K562 (cell line): ENCODE data around the gene RHBDD1.

Source experiments
- CEBPB ChIP-seq: fragments of 450-650 bp; IDR thresholded peaks from 2 replicates; pipeline ENCODE4 v1.6.1; 2016; ENCODE audit warnings: missing genetic modification characterization, missing compliant biosample characterization
- HBP1 ChIP-seq: fragments of 450-650 bp; formaldehyde crosslinking; IDR thresholded peaks from 2 replicates; pipeline ENCODE4 v1.4.0; 2022; ENCODE audit warnings: missing genetic modification characterization
- KDM1A ChIP-seq, 2 experiments: fragments of 450-650 bp; IDR thresholded peaks; 2 replicates each; pipeline ENCODE4 v1.6.1; 2016; ENCODE audit warnings: mild to moderate bottlenecking in 2 of 2
- SIN3A ChIP-seq, 2 experiments: fragments of 150-350 bp in 1 of 2; IDR thresholded peaks; 2 replicates each; pipeline ENCODE4 v1.6.1; 2011 to 2016; ENCODE audit warnings: borderline replicate concordance in 2 of 2, low read depth in 2 of 2, low read length in 2 of 2, mild to moderate bottlenecking in 2 of 2, moderate library complexity in 2 of 2; ENCODE audit not compliant: control insufficient read depth in 1 of 2
- TAF15 ChIP-seq: fragments of 200-400 bp; formaldehyde crosslinking; IDR thresholded peaks from 2 replicates; pipeline ENCODE4 v1.6.1; 2017; ENCODE audit warnings: mild to moderate bottlenecking, low read depth, low read length, moderate library complexity
- TEAD1 ChIP-seq, 2 experiments: fragments of 450-650 bp in 1 of 2; sonication (generic) in 1 of 2; formaldehyde crosslinking; IDR thresholded peaks; 2 replicates each; pipeline versions ENCODE4 v1.4.0 to v1.8.0; 2020 to 2022; ENCODE audit warnings: mild to moderate bottlenecking in 2 of 2, missing genetic modification reagents in 1 of 2
- TRIM25 ChIP-seq: fragments of 450-650 bp; IDR thresholded peaks from 2 replicates; pipeline ENCODE4 v1.7.0; 2016; ENCODE audit warnings: borderline replicate concordance
- ZC3H11A ChIP-seq: IDR thresholded peaks from 2 replicates; pipeline ENCODE4 v1.6.1; 2012; ENCODE audit warnings: low read depth, low read length, improper control_type of control experiment
- TF ChIP-seq, protein P1 (sequence below), 3 experiments: IDR thresholded peaks in 2 of 3; conservative IDR thresholded peaks in 1 of 3; 2 replicates each; pipeline ENCODE4 v1.5.1; 2011 to 2012; ENCODE audit warnings: low read length in 3 of 3, mild to moderate bottlenecking in 3 of 3, control low read depth in 2 of 3, improper control_type of control experiment in 1 of 3, inconsistent platforms in 1 of 3, low read depth in 1 of 3, mixed read lengths in 1 of 3, moderate library complexity in 1 of 3; ENCODE audit not compliant: insufficient read depth in 2 of 3
- TF ChIP-seq, protein P2 (sequence below): sonication (generic); formaldehyde crosslinking; IDR thresholded peaks from 2 replicates; pipeline ENCODE4 v1.8.1; 2023; ENCODE audit warnings: mild to moderate bottlenecking, missing genetic modification reagents, moderate library complexity

DNA sequence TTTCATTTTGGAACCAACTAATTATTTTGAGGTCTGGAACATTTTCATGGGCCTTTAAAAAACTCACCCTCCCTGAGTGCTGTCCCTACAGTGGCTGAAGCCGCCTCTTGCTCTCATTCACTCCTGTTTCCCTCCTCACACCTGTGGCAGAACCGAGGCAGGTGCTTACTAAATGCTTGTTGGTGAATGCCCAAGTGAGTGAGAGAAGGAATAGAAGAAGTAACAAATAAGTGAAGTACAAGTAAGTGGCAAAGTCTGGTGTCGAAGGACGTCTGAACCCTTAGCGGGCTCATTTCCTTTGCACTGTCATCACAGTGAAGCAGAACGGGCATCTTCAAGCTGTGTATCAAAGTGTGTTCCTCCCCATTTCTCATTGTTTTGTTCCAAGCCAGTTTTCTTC is 135.2 kb downstream of the RHBDD1 start:
- TF ChIP-seq TRIM25 (no peak), ZC3H11A (no peak), HBP1 (CRISPR knock-in tag) (no peak), TAF15 (no peak), KDM1A (IDR thresholded peaks at IDR 0.05) (no peak), SIN3A (IDR thresholded peaks at IDR 0.05; ENCODE audit: borderline replicate concordance in 2 of 2, control insufficient read depth in 1 of 2, low read depth in 2 of 2, low read length in 2 of 2) (no peak), CEBPB (tag) (no peak), TEAD1 (CRISPR knock-in tag; IDR thresholded peaks at IDR 0.05) (no peak)
- TF ChIP-seq, protein P1, sequence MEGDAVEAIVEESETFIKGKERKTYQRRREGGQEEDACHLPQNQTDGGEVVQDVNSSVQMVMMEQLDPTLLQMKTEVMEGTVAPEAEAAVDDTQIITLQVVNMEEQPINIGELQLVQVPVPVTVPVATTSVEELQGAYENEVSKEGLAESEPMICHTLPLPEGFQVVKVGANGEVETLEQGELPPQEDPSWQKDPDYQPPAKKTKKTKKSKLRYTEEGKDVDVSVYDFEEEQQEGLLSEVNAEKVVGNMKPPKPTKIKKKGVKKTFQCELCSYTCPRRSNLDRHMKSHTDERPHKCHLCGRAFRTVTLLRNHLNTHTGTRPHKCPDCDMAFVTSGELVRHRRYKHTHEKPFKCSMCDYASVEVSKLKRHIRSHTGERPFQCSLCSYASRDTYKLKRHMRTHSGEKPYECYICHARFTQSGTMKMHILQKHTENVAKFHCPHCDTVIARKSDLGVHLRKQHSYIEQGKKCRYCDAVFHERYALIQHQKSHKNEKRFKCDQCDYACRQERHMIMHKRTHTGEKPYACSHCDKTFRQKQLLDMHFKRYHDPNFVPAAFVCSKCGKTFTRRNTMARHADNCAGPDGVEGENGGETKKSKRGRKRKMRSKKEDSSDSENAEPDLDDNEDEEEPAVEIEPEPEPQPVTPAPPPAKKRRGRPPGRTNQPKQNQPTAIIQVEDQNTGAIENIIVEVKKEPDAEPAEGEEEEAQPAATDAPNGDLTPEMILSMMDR (IDR thresholded peaks at IDR 0.05 in 2 of 3, conservative IDR thresholded peaks at IDR 0.05 in 1 of 3; ENCODE audit: insufficient read depth in 2 of 3, low read depth in 1 of 3, low read length in 3 of 3): no peak
- TF ChIP-seq, protein P2, sequence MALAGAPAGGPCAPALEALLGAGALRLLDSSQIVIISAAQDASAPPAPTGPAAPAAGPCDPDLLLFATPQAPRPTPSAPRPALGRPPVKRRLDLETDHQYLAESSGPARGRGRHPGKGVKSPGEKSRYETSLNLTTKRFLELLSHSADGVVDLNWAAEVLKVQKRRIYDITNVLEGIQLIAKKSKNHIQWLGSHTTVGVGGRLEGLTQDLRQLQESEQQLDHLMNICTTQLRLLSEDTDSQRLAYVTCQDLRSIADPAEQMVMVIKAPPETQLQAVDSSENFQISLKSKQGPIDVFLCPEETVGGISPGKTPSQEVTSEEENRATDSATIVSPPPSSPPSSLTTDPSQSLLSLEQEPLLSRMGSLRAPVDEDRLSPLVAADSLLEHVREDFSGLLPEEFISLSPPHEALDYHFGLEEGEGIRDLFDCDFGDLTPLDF: no peak
